ENCODE measurements around the gene ASPSCR1. TPM values are rescaled to one million over a fixed set of nuclear protein-coding genes. Genes with fewer than 3 reads are reported as not detected.

ASPSCR1 gene
- total RNA-seq, 1 donor from 2014 or later = 20.1 TPM

DNA sequence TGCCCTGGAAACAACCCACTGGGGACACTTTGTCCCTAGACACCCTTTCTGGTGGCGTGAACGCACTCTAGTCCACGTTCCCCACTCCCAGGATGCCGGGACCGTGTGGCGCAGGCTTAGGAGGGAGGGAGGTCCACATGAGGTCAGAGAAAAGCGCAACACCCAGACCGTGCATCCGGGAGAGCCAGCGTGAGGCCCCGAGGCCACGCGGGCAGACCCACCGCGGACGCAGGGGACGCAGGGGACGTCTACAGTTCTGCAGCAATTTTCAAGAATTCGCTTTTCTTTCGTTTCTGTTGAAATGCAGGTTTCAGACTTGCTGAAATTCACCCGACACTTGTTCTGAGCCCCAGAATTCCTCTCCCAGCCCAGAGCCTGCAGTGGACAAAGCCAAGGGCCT lies 69.5 kb downstream of the ASPSCR1 start:
- TF ChIP-seq CTCF (conservative IDR thresholded peaks at IDR 0.05; ENCODE audit: low read depth, low read length) = no peak
- no peak for DNase-seq (ENCODE audit: low read depth)
- no peak overlapping the region for H3K4me3 ChIP-seq (ENCODE audit: low read depth, low read length)

DNA sequence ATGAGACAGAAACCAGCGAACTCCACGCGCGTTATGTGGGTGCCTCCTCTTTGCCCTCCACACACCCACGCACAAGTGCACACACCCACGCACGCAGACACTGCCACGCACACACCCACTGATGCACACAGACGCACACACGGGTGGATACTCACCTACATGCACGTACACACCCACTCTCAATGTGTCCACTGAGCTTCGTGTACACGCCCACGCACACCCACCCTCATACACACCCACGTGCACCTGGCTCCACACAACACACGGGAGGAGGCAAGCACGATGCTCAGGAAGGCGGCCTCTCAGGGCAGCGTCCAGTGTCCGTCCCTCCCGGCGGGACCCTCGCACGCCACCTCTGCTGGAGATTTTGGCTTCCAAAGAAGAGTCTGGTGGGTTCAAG lies 70.0 kb downstream of the ASPSCR1 start:
- TF ChIP-seq CTCF (conservative IDR thresholded peaks at IDR 0.05; ENCODE audit: low read depth, low read length) = no peak
- no peak overlapping the region for H3K4me3 ChIP-seq (ENCODE audit: low read depth, low read length)
- no peak for DNase-seq (ENCODE audit: low read depth)

DNA sequence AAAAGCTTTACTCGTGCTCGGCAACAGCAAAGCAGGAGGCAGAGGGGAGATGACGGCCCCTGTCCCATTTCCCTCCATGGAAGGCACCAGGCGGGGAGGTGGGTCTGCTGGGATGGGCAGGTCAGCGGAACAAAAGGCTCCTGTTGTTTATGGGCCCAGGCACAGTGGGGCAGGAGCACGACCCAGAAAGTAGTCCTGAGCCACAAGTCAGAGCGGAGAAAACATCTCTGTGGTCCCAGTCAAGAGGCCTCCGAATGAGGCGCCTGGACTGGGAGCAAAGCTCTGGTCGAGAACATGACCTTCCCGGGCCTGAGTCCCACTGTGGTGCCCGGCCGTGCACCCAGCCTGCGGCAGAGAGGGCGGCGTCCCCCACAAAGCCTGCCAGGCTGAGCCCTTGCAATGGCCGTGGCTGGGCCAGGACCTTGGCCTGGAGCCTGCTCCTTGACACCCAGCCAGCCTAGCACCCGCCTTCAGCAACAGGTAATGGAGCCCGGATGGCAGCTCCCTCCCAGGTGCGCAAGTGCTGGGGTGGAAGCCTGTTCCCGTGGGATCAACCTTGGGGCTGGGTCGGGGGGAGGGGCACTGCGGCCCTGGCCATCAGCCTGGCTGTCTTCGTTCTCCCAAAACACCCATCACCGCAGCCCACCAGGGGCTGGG lies 70.6 kb downstream of the ASPSCR1 start:
- TF ChIP-seq CTCF (conservative IDR thresholded peaks at IDR 0.05; ENCODE audit: low read depth, low read length) = no peak
- no peak for DNase-seq (ENCODE audit: low read depth)
- no peak overlapping the region for H3K4me3 ChIP-seq (ENCODE audit: low read depth, low read length)

- TF ChIP-seq CTCF (conservative IDR thresholded peaks at IDR 0.05; ENCODE audit: low read depth, low read length) = no peak
- DNase-seq (ENCODE audit: low read depth) = no peak
- no peak overlapping the region for H3K4me3 ChIP-seq (ENCODE audit: low read depth, low read length)
These were observed 71.1 kb downstream of the ASPSCR1 start for GRCh38 chr17:82048571-82048971.

- H3K4me3 ChIP-seq (ENCODE audit: low read depth, low read length) = no peak overlapping the region
- DNase-seq (ENCODE audit: low read depth) = no peak
- no peak for TF ChIP-seq CTCF (conservative IDR thresholded peaks at IDR 0.05; ENCODE audit: low read depth, low read length)
These were observed 71.7 kb downstream of the ASPSCR1 start for GRCh38 chr17:82049106-82049505.

- no peak for DNase-seq (ENCODE audit: low read depth)
- no peak for TF ChIP-seq CTCF (conservative IDR thresholded peaks at IDR 0.05; ENCODE audit: low read depth, low read length)
These were observed 72.1 kb downstream of the ASPSCR1 start for GRCh38 chr17:82049521-82049971.

DNA sequence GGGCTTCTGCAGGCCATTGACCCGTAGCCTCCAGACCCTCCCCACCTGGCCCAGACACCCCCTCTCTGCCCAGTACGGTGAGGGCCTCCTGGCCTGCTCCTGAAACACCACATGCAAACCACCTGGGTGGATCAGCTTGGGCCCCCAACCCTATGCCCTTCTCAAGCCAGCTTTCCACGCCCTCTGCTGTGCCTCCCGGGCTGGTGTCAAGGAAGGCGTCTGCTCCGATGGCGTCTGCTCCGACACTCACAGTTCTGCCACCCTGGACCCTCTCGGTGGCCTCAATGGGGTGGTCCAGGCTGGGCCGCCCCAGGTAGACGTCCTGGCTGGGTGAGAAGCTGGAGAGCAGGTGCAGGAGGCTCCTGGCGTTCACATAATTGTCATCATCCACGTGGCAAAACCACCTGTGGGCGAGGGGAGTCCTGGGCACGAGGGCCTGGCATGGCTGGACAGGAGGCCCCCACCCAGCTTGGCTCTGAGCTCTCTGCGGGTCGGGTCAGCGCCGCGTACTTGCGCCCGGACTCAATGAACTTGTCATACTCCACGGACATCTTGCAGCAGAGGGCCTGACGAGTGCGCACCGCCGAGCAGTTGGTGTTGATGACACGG lies 72.8 kb downstream of the ASPSCR1 start:
- TF ChIP-seq CTCF (conservative IDR thresholded peaks at IDR 0.05; ENCODE audit: low read depth, low read length) = no peak
- DNase-seq (ENCODE audit: low read depth) = no peak
- peak overlapping the region; percentile 91 for H3K4me3 ChIP-seq (ENCODE audit: low read depth, low read length)

More at GRCh38 chr17:82049521-82049971, 72.1 kb downstream of the ASPSCR1 start:
- no peak overlapping the region for H3K4me3 ChIP-seq (ENCODE audit: low read depth, low read length)
